SK-N-SH (cell line): ENCODE data around the gene TRAPPC12. TPM values are rescaled to one million over a fixed set of nuclear protein-coding genes. Genes with fewer than 3 reads are reported as not detected.

Experiments used
- CTCF ChIA-PET: fragments of 300-600, 350-600 bp; formaldehyde crosslinking; extraction: SDS; loops from one replicate; lab custom pipeline; 2021; lab: Yijun Ruan, JAX
- POLR2A ChIA-PET: fragments of 350-600 bp; sonication (Branson Sonifier 250); formaldehyde crosslinking; extraction: SDS; loops from one replicate; lab custom pipeline; 2020; ENCODE audit warnings: antibody characterized with exemption, inconsistent platforms; lab: Yijun Ruan, JAX
- DNase-seq: peaks from one replicate; pipeline ENCODE4 v3.0.0; 2012
- H2AFZ ChIP-seq: fragments of 200-600 bp; sonication (generic); 2 replicates; pipeline ENCODE4 v1.8.1; 2016; ENCODE audit warnings: antibody characterized with exemption, mild to moderate bottlenecking, low read depth
- H3F3A ChIP-seq: fragments of 200-600 bp; sonication (generic); replicated peaks from 2 replicates; pipeline ENCODE3; 2016; ENCODE audit warnings: antibody characterized with exemption, mild to moderate bottlenecking; ENCODE audit not compliant: insufficient read depth
- H3K27ac ChIP-seq, 2 experiments: fragments of 200-500 bp in 1 of 2; fragments of 200-600 bp in 1 of 2; sonication (Bioruptor generic) in 1 of 2; sonication (generic), shearing (Covaris generic) in 1 of 2; 2 replicates each; pipeline versions ENCODE4 v1.5.1 to v1.6.1; 2014 to 2016; ENCODE audit warnings: low read depth in 2 of 2, inconsistent platforms in 1 of 2, low read length in 1 of 2, mild to moderate bottlenecking in 1 of 2, mixed read lengths in 1 of 2
- H3K27me3 ChIP-seq: fragments of 200-600 bp; sonication (generic), shearing (Covaris generic); 2 replicates; pipeline ENCODE4 v1.6.1; 2016; ENCODE audit warnings: mixed run types; ENCODE audit not compliant: insufficient read depth
- H3K36me3 ChIP-seq, 2 experiments: fragments of 200-500 bp in 1 of 2; fragments of 200-600 bp in 1 of 2; sonication (Bioruptor generic) in 1 of 2; sonication (generic) in 1 of 2; replicated peaks in 1 of 2; 2 replicates each; pipeline versions ENCODE3 to v1.5.1; 2014 to 2016; ENCODE audit warnings: low read length in 1 of 2, mild to moderate bottlenecking in 1 of 2; ENCODE audit not compliant: insufficient read depth in 2 of 2, control insufficient read depth in 1 of 2
- H3K4me1 ChIP-seq, 2 experiments: fragments of 200-500 bp in 1 of 2; fragments of 200-600 bp in 1 of 2; sonication (Bioruptor generic) in 1 of 2; sonication (generic), shearing (Covaris generic) in 1 of 2; 2 replicates each; pipeline versions ENCODE4 v1.5.1 to v1.6.1; 2014 to 2016; ENCODE audit warnings: low read depth in 1 of 2, low read length in 1 of 2, mixed run types in 1 of 2; ENCODE audit not compliant: insufficient read depth in 2 of 2, control insufficient read depth in 1 of 2
- H3K4me2 ChIP-seq: fragments of 200-600 bp; sonication (generic), shearing (Covaris generic); 2 replicates; pipeline ENCODE4 v1.6.1; 2017; ENCODE audit warnings: mixed run types
- H3K4me3 ChIP-seq, 2 experiments: fragments of 200-500 bp in 1 of 2; fragments of 200-600 bp in 1 of 2; sonication (Bioruptor generic) in 1 of 2; sonication (generic), shearing (Covaris generic) in 1 of 2; 2 replicates each; pipeline versions ENCODE4 v1.5.1 to v1.8.1; 2014 to 2016; ENCODE audit warnings: low read depth in 2 of 2, inconsistent platforms in 1 of 2, low read length in 1 of 2, mild to moderate bottlenecking in 1 of 2, mixed read lengths in 1 of 2, moderate library complexity in 1 of 2
- H3K79me2 ChIP-seq: fragments of 200-600 bp; sonication (generic); 2 replicates; pipeline ENCODE4 v1.8.1; 2017; ENCODE audit warnings: mild to moderate bottlenecking; ENCODE audit not compliant: insufficient read depth
- H3K9ac ChIP-seq: fragments of 200-600 bp; sonication (generic); 2 replicates; pipeline ENCODE4 v1.6.1; 2017; ENCODE audit warnings: mixed run types
- H3K9me2 ChIP-seq: fragments of 200-600 bp; sonication (generic); 2 replicates; pipeline ENCODE4 v1.6.1; 2017; ENCODE audit warnings: mixed run types
- H3K9me3 ChIP-seq: fragments of 200-600 bp; sonication (generic); 2 replicates; pipeline ENCODE4 v1.6.1; 2017; ENCODE audit warnings: mixed run types, mild to moderate bottlenecking, moderate library complexity
- H4K20me1 ChIP-seq: fragments of 200-600 bp; sonication (generic); 2 replicates; pipeline ENCODE4 v1.6.1; 2017; ENCODE audit warnings: mild to moderate bottlenecking, mixed run types; ENCODE audit not compliant: insufficient read depth
- CHD2 ChIP-seq: fragments of 150-350 bp; IDR thresholded peaks from 2 replicates; pipeline ENCODE4 v1.6.1; 2018; ENCODE audit warnings: low read length; ENCODE audit not compliant: partially characterized antibody
- CTCF ChIP-seq: fragments of 200-600 bp; sonication (generic); IDR thresholded peaks from 2 replicates; pipeline ENCODE4 v1.6.1; 2017; ENCODE audit warnings: antibody characterized with exemption, mild to moderate bottlenecking, moderate library complexity
- FOXJ3 ChIP-seq: sonication (generic); formaldehyde crosslinking; IDR thresholded peaks from 2 replicates; pipeline ENCODE4 v1.5.1; 2020; ENCODE audit warnings: mild to moderate bottlenecking, missing genetic modification reagents
- GATA2 ChIP-seq: sonication (generic); formaldehyde crosslinking; IDR thresholded peaks from 2 replicates; pipeline ENCODE4 v1.5.0; 2020; ENCODE audit warnings: mild to moderate bottlenecking, missing genetic modification reagents
- IRF3 ChIP-seq: fragments of 150-350 bp; IDR thresholded peaks from 2 replicates; pipeline ENCODE4 v1.6.1; 2016; ENCODE audit warnings: mild to moderate bottlenecking, low read depth, low read length
- MAX ChIP-seq: IDR thresholded peaks from 2 replicates; pipeline ENCODE4 v1.4.0; 2012; ENCODE audit warnings: low read depth
- POLR2AphosphoS5 ChIP-seq: IDR thresholded peaks from 2 replicates; pipeline ENCODE4 v1.6.1; 2012; ENCODE audit warnings: low read depth, low read length
- RCOR1 ChIP-seq: fragments of 150-350 bp; IDR thresholded peaks from 2 replicates; pipeline ENCODE4 v1.6.1; 2017; ENCODE audit warnings: antibody characterized with exemption, low read length
- REST ChIP-seq: IDR thresholded peaks from 2 replicates; pipeline ENCODE4 v1.6.1; 2012; ENCODE audit warnings: mild to moderate bottlenecking, low read depth, low read length, moderate library complexity
- RFX5 ChIP-seq: IDR thresholded peaks from 2 replicates; pipeline ENCODE4 v1.6.1; 2012; ENCODE audit warnings: mild to moderate bottlenecking, improper control_type of control experiment, low read length
- SIN3A ChIP-seq: IDR thresholded peaks from 2 replicates; pipeline ENCODE4 v1.6.1; 2012; ENCODE audit warnings: low read depth, mild to moderate bottlenecking, low read length, moderate library complexity, borderline replicate concordance
- TAF1 ChIP-seq: IDR thresholded peaks from 2 replicates; pipeline ENCODE4 v1.6.1; 2012; ENCODE audit warnings: low read depth, mild to moderate bottlenecking, low read length, moderate library complexity, borderline replicate concordance
- USF1 ChIP-seq: IDR thresholded peaks from 2 replicates; pipeline ENCODE4 v1.4.0; 2012; ENCODE audit warnings: low read depth, borderline replicate concordance
- WGBS: methylation state at CpG from one replicate; pipeline ENCODE4 v1.1.6; 2017; ENCODE audit warnings: low lambda C conversion rate; 5-methylcytosine and 5-hydroxymethylcytosine counted together
- polyA plus RNA-seq, 3 experiments: library from polyadenylated mRNA; depleted of rRNA; stranded (reverse); fragments of >200 nt; gene quantifications; 2 replicates each; pipeline ENCODE4 v1.2.3, GENCODE V29; 2012

TRAPPC12 gene
- polyA plus RNA-seq, 1 of the 3 experiments (the other 2 are of a cell fraction): 83.3 TPM

GRCh38 chr2:3485166-3485565 lies 105.7 kb downstream of the TRAPPC12 start:
- WGBS: 94% methylated on average over 11 of the region's 11 CpGs
- CTCF ChIA-PET: no interaction called here
- POLR2A ChIA-PET: no interaction called here

More at GRCh38 chr2:3485166-3485565, 105.7 kb downstream of the TRAPPC12 start:
- no peak overlapping the region for H2AFZ ChIP-seq
- no peaks in the 10 kb centered on the region for H3K9me2 ChIP-seq
- peak; percentile 33 for DNase-seq
- no peaks in the 10 kb centered on the region for H3K9me3 ChIP-seq
- H3K4me2 ChIP-seq: no peak overlapping the region
- H3F3A ChIP-seq: no peaks in the 10 kb centered on the region
- no peaks in the 10 kb centered on the region for H3K27me3 ChIP-seq
- no peak overlapping the region for H3K27ac ChIP-seq
- no peaks in the 10 kb centered on the region for H4K20me1 ChIP-seq
- no peaks in the 10 kb centered on the region for H3K79me2 ChIP-seq
- H3K36me3 ChIP-seq: peaks cover 0 to 5% of the 10 kb centered on the region in 2 experiments
- H3K4me1 ChIP-seq: no peaks in the 10 kb centered on the region; a peak in 1 of 4 replicates
- no peak overlapping the region for H3K9ac ChIP-seq
- TF ChIP-seq GATA2 (CRISPR knock-in tag) (no peak), POLR2AphosphoS5 (no peak), REST (no peak), USF1 (no peak), CTCF (no peak), SIN3A (no peak), IRF3 (no peak), RCOR1 (no peak), MAX (no peak), CHD2 (no peak), TAF1 (no peak), RFX5 (no peak), FOXJ3 (no peak)
- H3K4me3 ChIP-seq: no peak overlapping the region
